Neural cell (in vitro differentiated cells): ENCODE data around the gene SDK2.

Source experiments
- POLR2AphosphoS5 ChIP-seq: IDR thresholded peaks from 2 replicates; pipeline ENCODE4 v1.6.1; 2012
- TF ChIP-seq, protein P1 (sequence below): fragments of 450-650 bp; IDR thresholded peaks from 2 replicates; pipeline ENCODE4 v1.5.1; 2014; ENCODE audit warnings: antibody characterized with exemption, mild to moderate bottlenecking, moderate library complexity; ENCODE audit not compliant: poor library complexity, severe bottlenecking

DNA sequence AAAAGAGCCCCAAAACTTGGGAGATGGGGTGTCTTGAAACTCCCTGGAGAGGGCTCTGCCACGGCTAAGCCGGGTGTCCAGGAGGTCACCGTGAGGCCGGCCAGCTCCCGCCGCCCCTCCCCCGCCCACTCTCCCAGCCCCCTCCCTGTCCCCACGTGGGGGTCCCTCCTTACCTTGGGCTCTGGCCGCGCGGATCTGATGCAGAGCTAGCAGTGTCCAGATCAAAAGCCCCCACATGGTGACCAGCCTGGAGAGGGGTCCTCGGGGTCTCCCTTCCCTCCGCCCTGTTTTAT is 447 bp downstream of the SDK2 start:
- TF ChIP-seq, protein P1, sequence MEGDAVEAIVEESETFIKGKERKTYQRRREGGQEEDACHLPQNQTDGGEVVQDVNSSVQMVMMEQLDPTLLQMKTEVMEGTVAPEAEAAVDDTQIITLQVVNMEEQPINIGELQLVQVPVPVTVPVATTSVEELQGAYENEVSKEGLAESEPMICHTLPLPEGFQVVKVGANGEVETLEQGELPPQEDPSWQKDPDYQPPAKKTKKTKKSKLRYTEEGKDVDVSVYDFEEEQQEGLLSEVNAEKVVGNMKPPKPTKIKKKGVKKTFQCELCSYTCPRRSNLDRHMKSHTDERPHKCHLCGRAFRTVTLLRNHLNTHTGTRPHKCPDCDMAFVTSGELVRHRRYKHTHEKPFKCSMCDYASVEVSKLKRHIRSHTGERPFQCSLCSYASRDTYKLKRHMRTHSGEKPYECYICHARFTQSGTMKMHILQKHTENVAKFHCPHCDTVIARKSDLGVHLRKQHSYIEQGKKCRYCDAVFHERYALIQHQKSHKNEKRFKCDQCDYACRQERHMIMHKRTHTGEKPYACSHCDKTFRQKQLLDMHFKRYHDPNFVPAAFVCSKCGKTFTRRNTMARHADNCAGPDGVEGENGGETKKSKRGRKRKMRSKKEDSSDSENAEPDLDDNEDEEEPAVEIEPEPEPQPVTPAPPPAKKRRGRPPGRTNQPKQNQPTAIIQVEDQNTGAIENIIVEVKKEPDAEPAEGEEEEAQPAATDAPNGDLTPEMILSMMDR, result no peak
- TF ChIP-seq POLR2AphosphoS5, result no peak
